Upper lobe of left lung (tissue), 6 donors: Measurements from ENCODE around the gene AAK1. TPM values are rescaled to one million over a fixed set of nuclear protein-coding genes. Genes with fewer than 3 reads are reported as not detected.

ENCODE experiments used
- ATAC-seq, 2 donors: fragments of 200-7000 bp; cut with Tn5 transposase; one replicate each; pipeline ENCODE4 v1.9.1; 2022; ENCODE audit warnings: mild to moderate bottlenecking in 2 of 2, moderate library complexity in 2 of 2; ENCODE audit not compliant: low FRiP score in 2 of 2
- DNase-seq, 2 donors: peaks; one replicate each; pipeline ENCODE4 v3.0.0-alpha.2; 2019 to 2020
- H3K27ac ChIP-seq, 4 donors: fragments of 200-600 bp; sonication (generic); one replicate each; pipeline ENCODE4 v1.5.1; 2016 to 2019
- H3K27me3 ChIP-seq, 4 donors: fragments of 200-600 bp; sonication (generic); one replicate each; pipeline ENCODE4 v1.5.1; 2017 to 2019
- H3K36me3 ChIP-seq, 4 donors: fragments of 200-600 bp; sonication (generic); one replicate each; pipeline ENCODE4 v1.5.1; 2016 to 2019
- H3K4me1 ChIP-seq, 4 donors: fragments of 200-600 bp; sonication (generic); one replicate each; pipeline ENCODE4 v1.5.1; 2018 to 2019
- H3K4me3 ChIP-seq, 4 donors: fragments of 200-600 bp; sonication (generic); one replicate each; pipeline ENCODE4 v1.5.1; 2017 to 2019; ENCODE audit warnings: mild to moderate bottlenecking in 2 of 4, moderate library complexity in 1 of 4
- H3K9me3 ChIP-seq, 4 donors: fragments of 200-600 bp; sonication (generic); one replicate each; pipeline ENCODE4 v1.5.1; 2018 to 2019
- EP300 ChIP-seq, 4 donors: sonication (generic); formaldehyde crosslinking; IDR thresholded peaks; one replicate each; pipeline ENCODE4 v1.5.1; 2017; ENCODE audit warnings: antibody characterized with exemption in 4 of 4, control low read depth in 2 of 4
- POLR2A ChIP-seq, 4 donors: fragments of 450-650 bp; IDR thresholded peaks; one replicate each; pipeline ENCODE4 v1.5.1; 2016 to 2017; ENCODE audit warnings: antibody characterized with exemption in 4 of 4, mild to moderate bottlenecking in 2 of 4
- POLR2AphosphoS5 ChIP-seq, 2 donors: sonication (generic); formaldehyde crosslinking; IDR thresholded peaks; one replicate each; pipeline ENCODE4 v1.5.1; 2017; ENCODE audit warnings: antibody characterized with exemption in 2 of 2
- WGBS, 2 donors: methylation state at CpG; one replicate each; pipeline ENCODE4 v1.1.5; 2017 to 2018; 5-methylcytosine and 5-hydroxymethylcytosine counted together
- total RNA-seq, 6 donors: library from RNA; depleted of rRNA in 4 of 6; stranded (reverse); fragments of >200 nt in 4 of 6; gene quantifications; one replicate each; pipeline versions ENCODE4 v1.1.0 to v1.2.1, GENCODE V29; 2016 to 2021
- TF ChIP-seq, protein P1 (sequence below), 6 experiments: fragments of 450-650 bp in 4 of 6; fragments of 200-600 bp in 2 of 6; sonication (generic) in 2 of 6; IDR thresholded peaks; one replicate each; pipeline ENCODE4 v1.5.1; 2016 to 2019; ENCODE audit warnings: antibody characterized with exemption in 6 of 6
- donor health status: DM: no; HTN: no; CAD: no; lungs with moderate emphysema.
- donor health status: DM: no; HTN: yes; CAD: no; lungs with severe emphysema.

AAK1 gene
- total RNA-seq, 6 donors from 2014 or later = 45.1 to 105 (median 58.8) TPM

DNA sequence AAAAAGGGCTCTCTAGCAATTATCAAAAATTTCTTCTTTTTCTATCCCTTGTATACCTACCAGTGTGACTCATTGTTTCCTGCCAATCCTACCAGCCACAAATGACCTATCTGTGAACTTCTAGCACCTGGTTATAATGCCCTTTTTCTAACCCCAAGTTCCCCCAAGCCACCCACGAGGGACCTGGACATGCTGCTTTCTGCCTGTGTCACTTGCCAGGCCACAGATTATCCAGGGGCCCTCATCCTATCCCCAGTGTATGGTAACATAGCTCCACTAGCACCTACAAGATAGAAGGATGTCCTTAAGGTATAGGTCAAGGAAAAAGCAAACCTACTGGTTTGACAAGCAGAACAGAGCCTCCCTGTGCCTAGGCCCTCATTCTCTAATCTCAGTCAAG lies 26.8 kb downstream of the AAK1 start:
- Histone ChIP-seq H3K27ac (no peak overlapping the region), H3K4me1 (peaks cover 27 to 41% (median 28%) of the 10 kb centered on the region in 4 donors), H3K9me3 (no peaks in the 10 kb centered on the region), H3K27me3 (no peaks in the 10 kb centered on the region), H3K36me3 (peaks cover 0 to 2% (median 0%) of the 10 kb centered on the region in 4 donors), H3K4me3 (no peak overlapping the region)
- 47 to 58% methylated on average over 1 of the region's 1 CpG for whole genome bisulfite sequencing, 2 donors
- ATAC-seq = no peak
- DNase-seq = no peak
- no peak for TF ChIP-seq POLR2A (IDR thresholded peaks at IDR 0.05)
- TF ChIP-seq, protein P1, sequence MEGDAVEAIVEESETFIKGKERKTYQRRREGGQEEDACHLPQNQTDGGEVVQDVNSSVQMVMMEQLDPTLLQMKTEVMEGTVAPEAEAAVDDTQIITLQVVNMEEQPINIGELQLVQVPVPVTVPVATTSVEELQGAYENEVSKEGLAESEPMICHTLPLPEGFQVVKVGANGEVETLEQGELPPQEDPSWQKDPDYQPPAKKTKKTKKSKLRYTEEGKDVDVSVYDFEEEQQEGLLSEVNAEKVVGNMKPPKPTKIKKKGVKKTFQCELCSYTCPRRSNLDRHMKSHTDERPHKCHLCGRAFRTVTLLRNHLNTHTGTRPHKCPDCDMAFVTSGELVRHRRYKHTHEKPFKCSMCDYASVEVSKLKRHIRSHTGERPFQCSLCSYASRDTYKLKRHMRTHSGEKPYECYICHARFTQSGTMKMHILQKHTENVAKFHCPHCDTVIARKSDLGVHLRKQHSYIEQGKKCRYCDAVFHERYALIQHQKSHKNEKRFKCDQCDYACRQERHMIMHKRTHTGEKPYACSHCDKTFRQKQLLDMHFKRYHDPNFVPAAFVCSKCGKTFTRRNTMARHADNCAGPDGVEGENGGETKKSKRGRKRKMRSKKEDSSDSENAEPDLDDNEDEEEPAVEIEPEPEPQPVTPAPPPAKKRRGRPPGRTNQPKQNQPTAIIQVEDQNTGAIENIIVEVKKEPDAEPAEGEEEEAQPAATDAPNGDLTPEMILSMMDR (IDR thresholded peaks at IDR 0.05) = no peak
- TF ChIP-seq POLR2AphosphoS5 (IDR thresholded peaks at IDR 0.05) = no peak
- no peak for TF ChIP-seq EP300 (IDR thresholded peaks at IDR 0.05)

DNA sequence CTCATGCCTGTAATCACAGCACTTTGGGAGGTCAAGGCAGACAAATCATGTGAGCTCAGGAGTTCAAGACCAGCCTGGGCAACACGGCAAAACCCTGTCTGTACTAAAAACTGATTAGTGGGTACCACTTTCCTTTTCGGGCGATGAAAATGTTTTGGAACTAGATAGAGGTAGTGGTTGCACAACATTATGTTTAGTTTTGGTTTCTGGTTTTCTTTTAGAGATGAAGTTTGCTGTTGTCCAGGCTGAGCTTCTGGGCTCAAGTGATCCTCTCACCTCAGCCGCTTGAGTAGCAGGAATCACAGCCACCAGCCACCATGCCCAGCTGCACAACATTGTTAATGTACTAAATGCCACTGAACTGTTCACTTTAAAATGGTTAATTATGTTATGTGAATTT lies 27.6 kb downstream of the AAK1 start:
- DNase-seq = no peak
- peaks cover 27 to 36% (median 28%) of the 10 kb centered on the region in 4 donors for H3K4me1 ChIP-seq

DNA sequence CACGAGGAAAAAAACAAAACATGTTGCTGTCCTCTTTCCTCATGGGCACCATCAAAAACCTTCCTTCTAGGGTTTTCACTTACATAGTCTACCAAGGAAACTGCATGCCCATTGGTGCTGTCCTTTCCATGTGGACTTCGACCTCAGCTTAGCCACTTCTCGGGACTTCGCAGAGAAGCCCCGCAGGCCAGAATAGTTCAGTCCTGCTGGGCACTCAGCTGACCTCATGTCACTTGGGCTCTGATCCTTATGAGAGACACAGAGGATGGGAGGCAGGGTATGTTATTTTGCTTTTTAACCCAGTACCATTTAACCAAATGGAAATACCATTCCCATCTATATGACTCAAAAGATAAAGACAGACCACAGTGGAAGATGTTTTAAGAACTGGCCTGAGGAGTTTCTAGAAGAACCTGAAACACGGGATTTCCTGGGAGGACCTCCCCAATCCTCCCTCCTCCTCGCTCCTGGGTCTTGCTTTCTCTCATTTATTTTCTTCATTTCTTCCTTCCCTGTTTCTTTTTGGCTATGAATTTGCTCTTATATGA lies 28.4 kb downstream of the AAK1 start:
- peaks cover 0 to 2% (median 0%) of the 10 kb centered on the region in 4 donors for H3K36me3 ChIP-seq
- TF ChIP-seq POLR2AphosphoS5 (IDR thresholded peaks at IDR 0.05) (no peak), EP300 (IDR thresholded peaks at IDR 0.05) (no peak), POLR2A (IDR thresholded peaks at IDR 0.05) (no peak)
- H3K27me3 ChIP-seq = no peaks in the 10 kb centered on the region
- H3K9me3 ChIP-seq = no peaks in the 10 kb centered on the region
- WGBS, 2 donors = 89 to 90% methylated on average over 7 of the region's 7 CpGs
- H3K27ac ChIP-seq = no peak overlapping the region
- ATAC-seq (no peak), DNase-seq (no peak)
- no peak overlapping the region for H3K4me3 ChIP-seq
- H3K4me1 ChIP-seq = peaks cover 22 to 28% (median 25%) of the 10 kb centered on the region in 4 donors

More for the DNA sequence above, 27.6 kb downstream of the AAK1 start:
- no peak for ATAC-seq
- Histone ChIP-seq H3K9me3 (no peaks in the 10 kb centered on the region), H3K27me3 (no peaks in the 10 kb centered on the region), H3K27ac (no peak overlapping the region), H3K36me3 (peaks cover 0 to 2% (median 0%) of the 10 kb centered on the region in 4 donors), H3K4me3 (no peak overlapping the region)
- 63 to 75% methylated on average over 4 of the region's 4 CpGs for whole genome bisulfite sequencing, 2 donors
- TF ChIP-seq POLR2A (IDR thresholded peaks at IDR 0.05) = no peak
- TF ChIP-seq, protein P1 (IDR thresholded peaks at IDR 0.05) = no peak

DNA sequence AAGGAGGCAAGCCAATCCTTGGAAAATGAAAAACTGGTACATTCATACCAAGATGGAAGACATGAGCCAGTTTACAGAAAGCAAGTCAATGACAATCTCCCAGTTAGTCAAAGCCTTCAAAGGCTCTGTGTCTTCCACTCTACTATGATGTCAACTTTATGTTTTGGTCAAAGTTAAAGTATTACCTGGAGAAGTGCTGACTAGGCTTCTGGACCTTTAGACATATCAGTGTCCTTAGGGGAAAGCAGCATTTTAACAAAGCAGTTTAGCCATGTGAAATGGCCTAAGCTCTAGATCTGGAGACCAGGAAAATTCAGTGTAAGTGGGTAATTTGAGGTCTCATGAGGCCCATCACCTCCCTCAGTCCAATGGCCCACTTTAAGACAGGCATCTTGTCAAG lies 30.8 kb downstream of the AAK1 start:
- Histone ChIP-seq H3K36me3 (peaks cover 0 to 2% (median 0%) of the 10 kb centered on the region in 4 donors), H3K4me3 (no peak overlapping the region), H3K9me3 (no peaks in the 10 kb centered on the region), H3K27ac (no peak overlapping the region), H3K27me3 (no peaks in the 10 kb centered on the region), H3K4me1 (peaks cover 6 to 19% (median 8%) of the 10 kb centered on the region in 4 donors)
- no peak for ATAC-seq
- no peak for DNase-seq
- TF ChIP-seq POLR2A (IDR thresholded peaks at IDR 0.05) = no peak
- TF ChIP-seq, protein P1 (IDR thresholded peaks at IDR 0.05) = no peak

DNA sequence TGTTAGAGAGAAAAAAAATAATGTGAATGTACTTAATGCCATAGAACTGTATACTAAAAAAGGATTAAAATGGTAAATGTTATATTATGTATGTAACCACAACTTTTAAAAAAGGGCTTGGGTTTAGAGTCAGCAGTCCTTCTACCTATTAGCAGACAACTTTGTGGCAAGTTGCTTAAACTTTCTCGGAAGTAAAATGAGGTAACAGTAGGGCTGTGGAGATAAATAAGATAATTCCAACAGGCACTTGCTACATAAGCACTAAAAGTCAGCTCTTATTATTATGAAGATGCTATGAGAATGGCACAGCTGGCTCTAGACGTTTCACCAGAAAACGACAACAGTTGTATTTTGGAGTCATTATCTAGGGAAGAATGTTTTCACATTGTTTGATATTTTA lies 31.3 kb downstream of the AAK1 start:
- Histone ChIP-seq H3K4me1 (peaks cover 6 to 15% (median 8%) of the 10 kb centered on the region in 4 donors), H3K9me3 (no peaks in the 10 kb centered on the region), H3K36me3 (peaks cover 0 to 2% (median 0%) of the 10 kb centered on the region in 4 donors), H3K4me3 (no peak overlapping the region), H3K27ac (no peak overlapping the region), H3K27me3 (no peaks in the 10 kb centered on the region)
- DNase-seq (no peak), ATAC-seq (no peak)
- no peak for TF ChIP-seq EP300 (IDR thresholded peaks at IDR 0.05)
- TF ChIP-seq POLR2AphosphoS5 (IDR thresholded peaks at IDR 0.05) = no peak
- TF ChIP-seq, protein P1 (IDR thresholded peaks at IDR 0.05) = no peak
- no peak for TF ChIP-seq POLR2A (IDR thresholded peaks at IDR 0.05)
- WGBS, 2 donors = 86 to 94% methylated on average over 3 of the region's 3 CpGs
